ENCODE measurements around the gene NSUN7.
"Not testable (repeated sequence)": the region's sequence is repeated elsewhere in the genome, so short reads cannot be mapped to it uniquely, and the experiment has no call there.

Gene NSUN7

DNA sequence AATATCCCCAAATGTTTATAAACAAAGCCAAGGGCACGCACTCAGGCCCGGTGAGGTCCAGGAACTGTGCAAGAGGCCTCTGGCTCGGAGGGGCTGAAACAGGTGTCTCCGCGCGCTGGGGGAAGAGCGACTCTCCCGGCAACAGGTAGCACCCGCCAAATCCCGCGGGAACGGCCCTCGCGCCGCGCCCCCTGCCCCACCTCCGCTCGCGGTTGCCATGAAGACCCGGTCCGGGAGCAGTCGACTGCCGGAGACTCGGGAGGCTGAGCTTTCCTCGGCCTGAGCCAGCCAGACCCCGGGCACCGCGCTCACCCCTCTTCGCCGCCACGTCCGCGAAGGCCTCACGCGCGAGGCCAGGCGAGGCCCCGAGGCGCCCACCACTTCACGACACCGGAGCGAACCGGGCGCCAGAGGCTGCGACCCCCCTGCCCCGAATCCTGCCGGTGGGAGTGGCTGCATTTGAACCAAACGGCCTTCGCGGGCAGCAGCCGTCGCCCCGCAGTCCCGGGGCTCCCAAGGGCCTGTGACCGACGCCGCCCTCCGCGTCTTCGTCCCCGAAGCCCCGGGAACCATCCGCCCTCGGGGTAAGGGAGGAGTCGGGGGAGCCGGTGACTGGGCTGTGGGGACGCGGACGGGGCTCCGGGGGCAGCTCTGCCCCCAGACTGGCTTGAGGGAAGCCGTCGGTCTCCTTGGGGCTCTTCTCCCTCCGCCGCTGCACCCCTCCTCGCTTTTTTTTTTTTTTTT lies at the start of gene NSUN7:
Gene NSUN7, plus strand, starts transcription at position 239 of the 744 bp plus-strand sequence. CDS start 739 bp downstream, outside the sequence.
- no peak for DNase-seq (ENCODE audit: low read depth)

DNA sequence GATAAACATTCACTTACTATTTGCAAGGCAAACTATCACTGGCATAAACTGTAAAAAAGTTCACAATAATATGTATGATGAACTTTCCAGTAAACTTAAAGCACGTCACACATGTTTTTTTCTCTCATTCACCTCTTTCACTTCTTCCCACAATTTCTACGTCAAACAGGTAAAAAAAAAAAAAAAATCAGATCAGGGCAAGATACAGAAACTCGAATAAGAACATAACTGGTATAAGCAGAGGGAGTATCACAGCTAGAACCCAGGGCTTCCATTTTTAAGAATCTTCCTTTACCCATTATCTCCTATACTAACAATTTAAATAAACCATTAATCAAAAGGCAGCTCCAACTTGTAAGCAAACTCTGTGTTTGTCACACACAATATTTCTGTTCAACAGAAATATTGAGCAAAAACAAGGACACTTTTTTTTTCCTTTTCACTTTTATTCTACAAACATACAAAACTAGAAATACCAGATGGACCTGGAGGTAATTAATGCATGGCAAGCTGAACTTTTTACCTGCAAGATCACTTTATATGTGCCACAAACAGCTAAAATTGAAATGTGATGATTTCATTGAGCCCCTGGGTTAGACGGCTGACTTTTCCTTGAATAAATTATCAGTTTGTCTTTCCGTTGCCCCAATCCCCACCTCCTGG lies 47.5 kb upstream of the NSUN7 start:
- no peak for DNase-seq (ENCODE audit: low read depth)

DNA sequence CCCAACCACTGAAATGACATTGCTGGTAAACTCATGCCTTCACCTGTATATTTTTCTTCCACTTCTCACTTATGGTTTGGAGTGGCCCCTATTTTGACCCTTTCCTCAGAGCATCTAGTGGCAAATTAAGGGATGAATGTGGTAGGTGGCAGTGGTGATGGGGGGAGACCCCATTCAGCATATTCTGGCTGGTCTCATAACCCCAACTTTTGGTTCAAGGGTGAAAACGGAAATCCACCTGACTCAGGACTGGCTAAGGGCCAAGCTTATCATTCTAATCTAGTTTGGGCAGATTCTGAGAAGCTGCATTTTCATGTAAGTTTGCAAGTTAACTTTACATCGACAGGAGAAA lies 47.0 kb upstream of the NSUN7 start:
- DNase-seq (ENCODE audit: low read depth): no peak

GRCh38 chr4:40704073-40704472 lies 45.7 kb upstream of the NSUN7 start:
- no peak for DNase-seq (ENCODE audit: low read depth)

DNA sequence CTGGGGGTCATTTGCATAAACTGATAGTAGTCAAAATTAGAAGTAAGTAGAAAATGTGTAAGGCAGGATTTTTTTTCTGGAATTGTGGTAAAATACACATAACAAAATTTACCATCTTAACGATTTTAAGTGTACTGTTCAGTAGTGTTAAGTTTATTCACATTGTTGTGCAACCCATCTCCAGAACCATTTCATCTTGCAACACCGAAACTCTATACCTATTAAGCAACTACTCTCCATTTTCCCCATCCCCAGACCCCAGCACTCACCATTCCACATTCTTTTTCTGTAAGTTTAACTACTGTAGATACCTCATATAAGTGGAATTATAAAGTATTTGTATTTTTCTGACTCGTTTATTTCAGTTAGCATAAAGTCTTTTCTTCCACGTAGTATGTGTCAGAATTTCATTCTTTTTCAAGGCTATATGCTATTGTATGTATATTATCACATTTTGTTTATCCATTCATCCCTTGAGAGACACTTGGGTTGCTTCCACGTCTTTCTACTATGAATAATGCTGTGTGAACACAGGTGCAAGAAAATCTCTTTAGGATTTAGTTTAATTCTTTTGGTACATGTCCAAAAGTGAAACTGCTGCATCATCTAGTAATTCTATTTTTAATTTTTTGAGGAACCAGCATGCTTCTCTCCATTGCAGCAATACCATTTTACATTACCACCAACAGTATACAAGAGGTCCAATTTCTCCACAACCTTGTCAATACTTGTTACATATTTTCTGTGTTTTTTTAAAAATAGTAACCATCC lies 39.1 kb upstream of the NSUN7 start:
- DNase-seq (ENCODE audit: low read depth): no peak

DNA sequence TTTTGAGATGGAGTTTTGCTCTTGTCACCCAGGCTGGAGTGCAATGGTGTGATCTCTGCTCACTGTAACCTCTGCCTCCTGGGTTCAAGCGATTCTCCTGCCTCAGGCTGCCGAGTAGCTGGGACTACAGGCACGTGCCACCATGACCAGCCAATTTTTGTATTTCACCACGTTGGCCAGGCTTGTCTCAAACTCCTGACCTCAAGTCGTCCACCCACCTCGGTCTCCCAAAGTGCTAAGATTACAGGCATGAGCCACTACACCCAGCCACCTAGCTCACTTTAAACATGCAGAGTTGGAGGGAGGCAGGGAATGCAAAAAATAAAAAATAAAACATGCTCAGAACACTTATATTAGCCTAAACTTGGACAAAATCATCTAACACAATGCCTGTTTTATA lies 36.8 kb upstream of the NSUN7 start:
- DNase-seq (ENCODE audit: low read depth): not testable (repeated sequence)

DNA sequence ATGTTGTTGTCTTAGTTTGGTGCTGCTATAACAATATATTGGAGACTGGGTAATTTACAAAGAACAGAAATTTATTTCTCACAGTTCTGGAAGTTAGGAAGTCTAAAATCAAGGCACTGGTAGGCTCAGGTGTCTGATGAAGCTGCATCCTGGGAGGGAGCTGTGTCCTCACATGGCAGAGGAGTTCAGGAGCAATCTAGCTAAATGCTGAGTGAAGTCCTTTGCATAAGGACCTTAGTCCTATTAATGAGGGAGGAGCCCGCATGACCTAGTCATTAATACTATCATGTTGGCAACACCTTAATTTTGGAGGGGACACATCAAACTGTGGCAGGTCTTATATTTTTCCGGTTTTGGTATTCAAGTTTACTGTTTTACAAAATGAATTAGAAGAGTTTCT lies 36.0 kb upstream of the NSUN7 start:
- no peak for DNase-seq (ENCODE audit: low read depth)

DNA sequence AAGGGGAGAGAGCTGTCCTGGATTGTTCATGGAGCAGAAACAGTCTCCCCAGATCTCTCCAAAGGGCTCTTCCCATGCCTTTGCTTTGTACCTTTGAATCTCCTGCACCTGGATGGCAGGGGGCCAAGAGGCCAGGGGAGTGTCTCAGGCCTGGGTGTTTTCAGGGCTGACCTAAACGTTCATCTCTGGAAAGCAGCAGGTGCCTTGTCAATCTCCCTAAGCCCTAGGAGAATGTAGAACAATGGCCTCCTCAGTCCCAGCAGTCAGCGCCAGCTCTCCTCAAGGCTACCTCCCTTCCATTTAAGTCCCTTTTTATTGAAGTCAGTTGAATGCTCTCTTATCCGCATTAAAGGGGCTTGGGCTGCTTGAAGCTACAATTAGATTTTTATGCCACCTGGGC lies 31.2 kb upstream of the NSUN7 start:
- DNase-seq (ENCODE audit: low read depth): no peak

DNA sequence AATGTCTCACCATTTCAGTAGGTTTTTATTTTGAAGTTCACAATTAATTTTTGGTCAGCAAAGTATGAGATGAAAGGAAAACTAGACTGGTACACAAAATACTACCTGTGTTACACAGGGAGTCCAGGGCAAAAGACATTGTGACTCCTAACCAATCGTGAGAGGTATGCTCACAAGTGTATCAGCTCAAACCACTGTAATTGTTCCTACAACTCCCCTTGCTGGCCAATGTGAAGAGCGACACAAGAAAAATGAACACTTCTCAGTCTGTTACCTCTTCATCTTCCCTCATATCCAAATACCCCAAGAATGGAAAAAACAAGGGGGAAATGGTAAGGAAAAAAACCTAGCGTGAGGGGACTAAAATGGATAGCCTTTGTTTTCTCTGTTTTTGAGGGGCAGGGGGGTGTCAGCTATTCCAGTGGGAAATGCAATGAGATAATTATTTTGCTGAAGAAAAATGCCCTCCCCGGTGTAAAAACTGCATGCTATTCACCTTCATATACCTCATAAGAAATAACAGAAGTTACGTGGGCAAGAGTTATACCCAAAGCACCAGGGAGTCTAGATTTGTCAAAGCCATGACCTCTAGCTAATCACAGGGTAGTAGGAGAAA lies 30.6 kb upstream of the NSUN7 start:
- DNase-seq (ENCODE audit: low read depth): no peak

DNA sequence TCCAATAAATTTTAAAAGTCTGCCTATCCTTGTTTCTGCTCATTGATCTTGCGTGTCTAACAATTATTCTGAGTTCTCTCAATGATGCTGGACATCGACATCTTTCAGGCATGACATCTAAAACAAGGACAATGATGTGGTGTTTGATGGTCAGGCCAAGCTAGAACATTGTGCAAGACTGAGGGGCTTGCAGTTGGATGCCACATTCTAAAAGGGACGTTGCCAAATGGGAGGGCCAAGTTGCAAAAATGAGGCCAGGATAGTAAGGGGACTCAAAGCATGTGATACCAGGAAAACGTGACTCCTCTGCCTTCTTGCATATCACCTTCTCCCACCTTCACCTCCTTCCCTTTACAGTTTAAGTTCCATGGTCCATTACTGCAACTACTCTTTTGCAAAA lies 29.4 kb upstream of the NSUN7 start:
- DNase-seq (ENCODE audit: low read depth): no peak

- no peak for DNase-seq (ENCODE audit: low read depth)
Observed at GRCh38 chr4:40720916-40721315, 28.8 kb upstream of the NSUN7 start.

DNA sequence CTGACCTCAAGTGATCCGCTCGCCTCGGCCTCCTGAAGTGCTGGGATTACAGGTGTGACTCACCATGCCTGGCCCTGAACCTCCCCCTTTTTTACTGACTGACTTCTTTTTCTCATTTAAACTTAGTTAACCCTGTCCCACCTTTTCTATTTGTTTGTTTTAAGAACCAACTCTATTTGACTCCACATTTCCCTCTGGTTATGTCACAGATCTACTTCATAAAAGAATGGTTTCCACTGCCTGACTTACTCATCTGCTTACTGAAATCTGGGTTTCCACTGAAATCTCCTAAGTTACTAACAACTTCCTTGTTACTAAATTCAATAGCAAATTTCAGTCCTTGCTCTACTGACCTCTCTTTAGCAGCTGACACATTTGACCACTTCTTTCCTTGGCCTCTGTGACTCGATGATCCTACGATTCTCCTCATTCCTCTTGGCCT lies 28.0 kb upstream of the NSUN7 start:
- DNase-seq (ENCODE audit: low read depth): no peak

- no peak for DNase-seq (ENCODE audit: low read depth)
Observed at GRCh38 chr4:40722576-40723161, 27.1 kb upstream of the NSUN7 start.

- no peak for DNase-seq (ENCODE audit: low read depth)
Observed at GRCh38 chr4:40723728-40724127, 26.0 kb upstream of the NSUN7 start.

GRCh38 chr4:40728333-40728732 lies 21.4 kb upstream of the NSUN7 start:
- DNase-seq (ENCODE audit: low read depth): no peak

DNA sequence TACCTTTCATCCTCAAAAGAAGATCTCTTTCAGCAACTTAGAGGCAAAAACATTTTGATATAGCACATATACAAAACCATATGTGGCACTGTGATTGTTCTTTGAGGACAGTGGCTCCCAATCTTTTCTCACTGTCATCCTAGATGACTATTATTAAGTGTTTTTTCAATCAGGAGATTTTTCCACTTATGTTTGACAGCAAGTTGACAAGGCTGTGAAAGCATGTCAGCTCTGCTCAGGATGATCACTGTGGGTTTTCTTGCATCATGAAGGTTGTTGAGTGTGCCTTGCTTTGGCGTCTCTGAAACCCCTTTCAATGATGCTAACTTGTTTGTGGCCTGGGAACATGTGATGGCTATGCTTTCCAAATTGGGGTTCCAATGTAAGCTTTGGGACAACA lies 20.2 kb upstream of the NSUN7 start:
- no peak for DNase-seq (ENCODE audit: low read depth)

GRCh38 chr4:40730091-40730679 lies 19.6 kb upstream of the NSUN7 start:
- DNase-seq (ENCODE audit: low read depth): no peak

DNA sequence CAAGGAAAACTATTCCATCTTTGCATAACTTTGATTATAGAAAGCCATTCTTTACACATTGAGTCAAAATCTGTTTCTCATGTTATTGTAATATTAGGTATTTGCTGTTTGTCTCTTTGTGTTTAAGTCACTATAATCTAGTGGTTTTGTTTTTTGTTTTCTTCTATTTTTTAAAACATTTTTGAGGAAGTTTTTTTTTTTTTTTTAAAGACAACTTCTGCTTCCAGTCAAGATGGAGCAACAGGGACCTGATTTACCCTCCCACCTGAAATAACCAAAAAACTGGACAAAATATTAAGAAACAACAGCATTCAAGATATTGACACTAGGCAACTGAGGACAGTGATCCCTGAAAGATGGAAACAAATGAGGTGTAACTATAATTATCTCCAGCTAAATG lies 18.4 kb upstream of the NSUN7 start:
- no peak for DNase-seq (ENCODE audit: low read depth)

- DNase-seq (ENCODE audit: low read depth): no peak
Observed at GRCh38 chr4:40731792-40732245, 17.9 kb upstream of the NSUN7 start.

DNA sequence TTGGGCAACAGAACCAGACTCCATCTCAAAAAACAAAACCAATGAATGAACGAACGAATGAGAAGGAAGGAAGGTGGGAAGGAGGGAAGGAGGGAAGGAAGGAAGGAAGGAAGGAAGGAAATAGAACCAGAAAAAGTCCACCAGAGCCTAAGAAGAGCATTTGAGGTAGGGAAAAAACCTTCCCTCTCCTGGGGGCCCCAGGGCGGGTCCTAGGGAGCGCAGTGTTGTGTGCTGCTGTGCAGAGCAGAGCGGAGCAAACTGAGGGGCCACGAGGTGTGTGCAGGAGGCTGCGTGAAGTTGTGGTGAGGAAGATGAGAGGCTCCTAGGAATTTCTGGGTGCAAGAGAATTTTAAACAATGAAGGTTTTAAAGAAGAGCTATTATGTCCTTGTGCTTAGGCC lies 16.0 kb upstream of the NSUN7 start:
- no peak for DNase-seq (ENCODE audit: low read depth)

DNA sequence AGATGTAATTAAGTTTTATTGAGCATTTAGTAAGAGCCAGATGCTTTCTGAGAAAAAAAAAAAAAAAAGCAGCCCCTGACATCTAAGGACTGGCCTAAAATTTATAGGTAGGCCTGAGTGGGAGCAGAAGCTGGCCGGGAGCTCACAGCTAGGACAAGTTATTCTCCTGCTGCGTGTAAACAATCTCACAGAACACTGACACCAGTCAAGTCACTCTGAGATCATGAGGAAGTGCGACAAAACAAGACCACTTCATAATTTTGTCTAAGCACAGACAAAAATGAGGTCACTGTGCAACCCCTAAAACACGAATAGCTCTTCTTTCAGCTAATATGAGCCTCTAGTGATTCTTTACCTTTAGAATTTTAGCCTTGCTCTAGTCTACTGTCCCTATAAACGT lies 15.3 kb upstream of the NSUN7 start:
- no peak for DNase-seq (ENCODE audit: low read depth)

DNA sequence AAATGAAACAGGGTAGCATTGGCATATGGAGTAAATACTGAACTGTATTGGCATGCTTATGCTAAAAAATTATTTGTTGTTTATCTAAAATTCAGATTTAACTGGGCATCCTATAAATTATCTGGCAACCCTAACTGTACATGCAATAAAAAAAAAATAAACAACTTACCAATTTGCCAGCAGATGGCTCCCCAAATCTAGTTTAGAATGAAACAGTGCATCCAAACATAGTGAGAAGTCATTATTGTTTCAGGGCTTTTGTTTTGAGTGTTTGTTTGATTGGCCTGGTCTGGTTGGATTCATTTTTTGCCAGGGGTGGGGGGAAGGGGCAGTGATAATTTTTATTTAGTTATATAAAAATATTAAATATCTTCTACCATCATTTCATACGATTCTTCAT lies 12.8 kb upstream of the NSUN7 start:
- no peak for DNase-seq (ENCODE audit: low read depth)
